Endothelial cell (in vitro differentiated cells): ENCODE measurements around the gene NEXN. TPM values are rescaled to one million over a fixed set of nuclear protein-coding genes. Genes with fewer than 3 reads are reported as not detected.

Source experiments
- DNase-seq: peaks from one replicate; pipeline ENCODE4 v3.0.0; 2021; ENCODE audit warnings: low spot score
- H3K27ac Mint-ChIP-seq: one replicate; pipeline ENCODE4 v1.8.0; 2021; ENCODE audit warnings: mixed read lengths, inconsistent platforms; ENCODE audit not compliant: unreplicated experiment
- H3K27me3 Mint-ChIP-seq: one replicate; pipeline ENCODE4 v1.8.0; 2021; ENCODE audit warnings: mild to moderate bottlenecking, moderate library complexity, mixed read lengths, inconsistent platforms; ENCODE audit not compliant: unreplicated experiment
- H3K36me3 Mint-ChIP-seq: one replicate; pipeline ENCODE4 v1.8.0; 2021; ENCODE audit warnings: mild to moderate bottlenecking, low read depth, mixed read lengths, inconsistent platforms; ENCODE audit not compliant: unreplicated experiment
- H3K4me1 Mint-ChIP-seq: one replicate; pipeline ENCODE4 v1.8.0; 2021; ENCODE audit warnings: mild to moderate bottlenecking, mixed read lengths, inconsistent platforms; ENCODE audit not compliant: unreplicated experiment
- H3K4me3 Mint-ChIP-seq: one replicate; pipeline ENCODE4 v1.8.0; 2021; ENCODE audit warnings: mild to moderate bottlenecking, mixed read lengths, inconsistent platforms; ENCODE audit not compliant: unreplicated experiment
- H3K9me3 Mint-ChIP-seq: one replicate; pipeline ENCODE4 v1.8.0; 2021; ENCODE audit warnings: mixed read lengths, inconsistent platforms; ENCODE audit not compliant: unreplicated experiment
- total RNA-seq: library from RNA; stranded (reverse); fragmentation: NEBNext Ultra II Directional; extraction: Animal tissue kit (Norgen Biotek cat#: 25700); gene quantifications from one replicate; pipeline ENCODE4 v1.2.1, GENCODE V29; 2021; ENCODE audit not compliant: unreplicated experiment
- TF ChIP-seq, protein P1 (sequence below): fragments of 200-600 bp; sonication (generic); IDR thresholded peaks from one replicate; pipeline ENCODE4 v1.5.0; 2021; ENCODE audit warnings: antibody characterized with exemption; ENCODE audit not compliant: unreplicated experiment

The NEXN gene
- total RNA-seq, 1 donor from 2014 or later = 2.4 TPM

DNA sequence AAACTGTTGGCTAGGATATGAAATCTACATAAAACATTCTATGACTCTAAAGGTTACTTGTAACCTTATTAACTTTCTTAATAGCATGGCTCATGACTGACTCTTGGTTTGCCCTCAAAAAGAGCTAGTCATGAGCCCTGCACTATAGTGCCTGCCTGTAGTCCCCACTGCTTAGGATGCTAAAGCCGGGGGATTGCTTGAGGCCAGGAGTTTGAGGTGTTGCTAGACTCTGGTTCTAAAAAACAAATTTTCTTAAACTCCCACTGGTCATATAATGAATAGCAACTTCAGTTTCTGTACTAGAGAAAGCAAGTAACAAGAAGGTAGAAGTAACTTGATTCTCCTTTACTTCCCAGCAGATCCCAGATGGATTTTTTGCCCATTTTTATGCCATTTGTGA lies 15.8 kb upstream of the NEXN start:
- Mint-ChIP-seq H3K27ac (no peak overlapping the region), H3K4me1 (no peaks in the 10 kb centered on the region), H3K4me3 (no peak overlapping the region), H3K27me3 (no peaks in the 10 kb centered on the region), H3K36me3 (peaks cover 4% of the 10 kb centered on the region), H3K9me3 (no peaks in the 10 kb centered on the region)
- TF ChIP-seq, protein P1, sequence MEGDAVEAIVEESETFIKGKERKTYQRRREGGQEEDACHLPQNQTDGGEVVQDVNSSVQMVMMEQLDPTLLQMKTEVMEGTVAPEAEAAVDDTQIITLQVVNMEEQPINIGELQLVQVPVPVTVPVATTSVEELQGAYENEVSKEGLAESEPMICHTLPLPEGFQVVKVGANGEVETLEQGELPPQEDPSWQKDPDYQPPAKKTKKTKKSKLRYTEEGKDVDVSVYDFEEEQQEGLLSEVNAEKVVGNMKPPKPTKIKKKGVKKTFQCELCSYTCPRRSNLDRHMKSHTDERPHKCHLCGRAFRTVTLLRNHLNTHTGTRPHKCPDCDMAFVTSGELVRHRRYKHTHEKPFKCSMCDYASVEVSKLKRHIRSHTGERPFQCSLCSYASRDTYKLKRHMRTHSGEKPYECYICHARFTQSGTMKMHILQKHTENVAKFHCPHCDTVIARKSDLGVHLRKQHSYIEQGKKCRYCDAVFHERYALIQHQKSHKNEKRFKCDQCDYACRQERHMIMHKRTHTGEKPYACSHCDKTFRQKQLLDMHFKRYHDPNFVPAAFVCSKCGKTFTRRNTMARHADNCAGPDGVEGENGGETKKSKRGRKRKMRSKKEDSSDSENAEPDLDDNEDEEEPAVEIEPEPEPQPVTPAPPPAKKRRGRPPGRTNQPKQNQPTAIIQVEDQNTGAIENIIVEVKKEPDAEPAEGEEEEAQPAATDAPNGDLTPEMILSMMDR = no peak
- DNase-seq = no peak

DNA sequence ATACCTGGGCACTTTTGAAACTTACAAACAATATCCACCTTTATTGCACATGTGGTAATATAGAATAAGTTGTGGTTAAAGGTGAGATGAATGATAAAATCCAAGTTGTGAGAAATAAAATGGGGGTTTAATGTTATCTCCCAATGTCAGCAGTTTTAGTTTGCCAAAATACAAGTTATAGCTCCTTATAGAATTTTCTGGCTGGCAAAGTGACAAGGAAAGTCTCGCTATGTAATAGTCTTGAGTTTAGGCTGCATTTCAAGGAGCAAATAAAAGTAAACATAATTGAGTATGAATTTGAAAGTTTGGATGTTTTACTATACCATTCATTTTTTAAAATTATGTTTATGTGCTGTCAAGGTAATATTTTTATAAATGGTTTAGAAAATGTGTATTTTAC lies 15.0 kb upstream of the NEXN start:
- H3K27me3 Mint-ChIP-seq = no peaks in the 10 kb centered on the region
- no peak overlapping the region for H3K27ac Mint-ChIP-seq
- TF ChIP-seq, protein P1 = no peak
- no peaks in the 10 kb centered on the region for H3K4me1 Mint-ChIP-seq
- no peaks in the 10 kb centered on the region for H3K9me3 Mint-ChIP-seq
- H3K4me3 Mint-ChIP-seq = no peak overlapping the region
- DNase-seq = no peak
- H3K36me3 Mint-ChIP-seq = peaks cover 2% of the 10 kb centered on the region

GRCh38 chr1:77874804-77875445 lies 13.5 kb upstream of the NEXN start:
- Mint-ChIP-seq H3K36me3 (no peaks in the 10 kb centered on the region), H3K9me3 (no peaks in the 10 kb centered on the region), H3K27me3 (no peaks in the 10 kb centered on the region), H3K4me3 (no peak overlapping the region), H3K27ac (no peak overlapping the region), H3K4me1 (no peaks in the 10 kb centered on the region)
- TF ChIP-seq, protein P1 = no peak
- no peak for DNase-seq

GRCh38 chr1:77876884-77877283 lies 11.5 kb upstream of the NEXN start:
- Mint-ChIP-seq H3K27ac (no peak overlapping the region), H3K4me1 (no peaks in the 10 kb centered on the region), H3K9me3 (no peaks in the 10 kb centered on the region), H3K36me3 (no peaks in the 10 kb centered on the region), H3K4me3 (no peak overlapping the region), H3K27me3 (no peaks in the 10 kb centered on the region)
- DNase-seq = no peak
- TF ChIP-seq, protein P1 = no peak

- DNase-seq = no peak
- TF ChIP-seq, protein P1 = no peak
- Mint-ChIP-seq H3K27me3 (peaks cover 2% of the 10 kb centered on the region), H3K4me3 (no peak overlapping the region), H3K4me1 (no peaks in the 10 kb centered on the region), H3K9me3 (no peaks in the 10 kb centered on the region), H3K36me3 (no peaks in the 10 kb centered on the region), H3K27ac (no peak overlapping the region)
These were observed 7.4 kb upstream of the NEXN start for GRCh38 chr1:77881061-77881460.
